ENCODE measurements around the gene ABCA4. TPM values are rescaled to one million over a fixed set of nuclear protein-coding genes. Genes with fewer than 3 reads are reported as not detected.
A peak's percentile ranks its signal among the peaks of the same experiment; 100 is the strongest.

The ABCA4 gene
- total RNA-seq, 1 donor from 2014 or later = 0.48 TPM

GRCh38 chr1:94027721-94028515 is 93.0 kb downstream of the ABCA4 start:
- peak; percentile 61 for DNase-seq (ENCODE audit: low spot score)

DNA sequence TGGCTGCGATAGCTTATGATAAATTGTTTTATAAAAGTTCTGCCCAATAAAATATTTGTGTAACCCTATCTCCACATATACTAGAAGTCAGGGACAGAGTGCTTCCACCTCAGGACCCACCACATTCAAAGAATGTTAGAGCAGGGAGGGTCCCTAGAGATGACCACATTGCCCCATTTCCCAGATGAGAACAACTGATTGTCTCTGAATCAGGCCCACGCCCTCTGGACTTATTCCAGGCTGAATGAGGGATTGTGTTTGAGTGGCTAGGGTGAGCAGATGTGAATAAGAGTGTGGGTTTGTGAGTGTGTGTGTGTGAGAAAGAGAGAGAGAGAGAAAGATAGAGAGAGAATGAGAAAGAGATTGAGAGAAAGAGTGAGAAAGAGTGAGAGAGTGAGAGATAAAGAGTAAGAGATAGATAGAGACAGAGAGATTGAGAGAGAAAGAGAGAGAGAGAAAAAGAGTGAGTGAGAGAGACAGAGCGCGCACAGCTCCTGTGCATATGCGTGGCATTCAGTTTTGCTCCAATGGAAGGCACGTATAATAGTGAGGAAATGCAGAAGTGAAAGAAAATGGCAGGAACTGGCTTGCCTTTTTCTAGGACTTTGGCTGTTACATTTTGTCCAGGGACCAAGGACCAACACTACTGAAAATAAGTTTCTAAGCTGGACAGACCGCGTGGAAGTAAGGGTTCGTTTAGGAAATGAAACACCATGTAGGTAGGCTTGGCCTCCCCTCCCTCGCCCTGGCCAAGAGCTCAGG is 94.1 kb downstream of the ABCA4 start:
- no peak for DNase-seq (ENCODE audit: low spot score)

DNA sequence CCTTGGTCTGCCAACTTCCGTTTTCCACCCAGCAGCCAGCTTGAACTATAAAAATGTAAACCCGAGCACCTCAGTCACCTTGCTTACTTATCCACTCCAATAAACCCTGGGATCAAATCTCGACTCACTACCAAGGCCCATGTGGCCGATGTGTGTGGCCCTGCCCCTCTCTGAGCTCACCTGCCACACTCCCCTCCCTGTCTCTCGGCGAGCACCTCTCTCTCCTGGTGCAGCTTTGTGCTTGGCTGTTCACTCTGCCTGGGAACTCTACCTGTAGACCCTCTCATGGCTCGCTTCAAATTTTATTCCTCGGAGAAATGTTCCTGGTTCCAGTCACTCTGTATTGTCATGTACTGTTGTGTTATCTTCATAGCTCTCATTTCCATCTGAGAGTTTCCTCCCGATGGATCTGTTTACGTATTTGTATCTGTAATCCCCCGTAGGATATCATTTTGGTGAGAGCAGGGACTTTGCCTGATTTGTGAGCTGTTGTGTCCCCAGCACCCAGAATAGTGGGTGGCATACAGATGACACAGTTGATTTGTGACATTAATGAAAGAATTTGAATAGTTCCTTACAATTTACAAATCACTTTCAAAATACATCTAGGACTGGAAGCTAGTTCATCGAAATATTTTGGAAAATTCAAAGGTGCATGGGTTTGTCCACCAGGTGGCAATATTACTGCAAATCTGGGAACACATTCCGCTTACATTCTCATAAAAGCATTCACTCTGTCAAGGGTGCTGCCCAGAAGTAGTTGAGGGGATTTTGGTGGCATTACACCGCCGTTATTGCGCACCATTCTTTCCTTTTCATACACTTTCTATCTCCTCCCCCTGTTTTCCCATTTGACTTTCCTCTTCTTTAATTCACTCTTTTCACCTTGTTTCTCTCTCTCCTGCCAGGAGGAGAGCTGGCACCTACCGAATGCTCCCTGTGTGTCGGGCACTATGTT is 95.3 kb downstream of the ABCA4 start:
- peak; percentile 80 for DNase-seq (ENCODE audit: low spot score)

DNA sequence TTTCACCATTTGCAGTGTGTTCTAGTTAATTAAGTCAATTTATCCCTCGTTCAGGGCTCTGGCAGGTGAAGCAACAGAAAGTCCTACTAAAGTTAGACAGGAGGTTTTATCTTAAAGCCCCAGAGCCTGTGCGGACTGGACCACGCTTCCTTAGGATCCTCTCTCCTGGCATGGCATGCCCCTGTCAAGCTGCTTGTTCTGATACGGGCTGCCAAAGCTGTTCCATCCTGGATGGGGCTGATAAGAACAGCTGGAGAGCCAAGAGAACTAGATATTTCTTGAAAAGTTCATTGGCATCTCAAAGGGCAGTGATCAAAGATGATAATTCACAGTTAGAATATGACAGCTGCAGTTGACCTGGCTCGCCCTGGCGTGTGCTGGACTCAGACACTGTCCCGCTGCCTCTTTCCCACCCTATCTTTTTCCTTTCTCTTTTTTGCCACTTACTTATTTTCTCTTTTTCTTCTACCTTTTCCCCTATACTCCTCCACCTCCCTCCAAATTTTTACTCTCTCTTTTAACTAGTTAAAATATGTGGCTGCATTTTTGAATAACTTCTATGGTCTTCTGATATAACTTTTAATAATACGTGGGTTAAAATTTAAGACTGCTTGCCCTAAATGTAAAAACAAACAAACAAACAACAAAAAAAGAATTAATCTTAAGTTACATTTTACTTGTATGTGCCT is 96.7 kb downstream of the ABCA4 start:
- DNase-seq (ENCODE audit: low spot score) = no peak

DNA sequence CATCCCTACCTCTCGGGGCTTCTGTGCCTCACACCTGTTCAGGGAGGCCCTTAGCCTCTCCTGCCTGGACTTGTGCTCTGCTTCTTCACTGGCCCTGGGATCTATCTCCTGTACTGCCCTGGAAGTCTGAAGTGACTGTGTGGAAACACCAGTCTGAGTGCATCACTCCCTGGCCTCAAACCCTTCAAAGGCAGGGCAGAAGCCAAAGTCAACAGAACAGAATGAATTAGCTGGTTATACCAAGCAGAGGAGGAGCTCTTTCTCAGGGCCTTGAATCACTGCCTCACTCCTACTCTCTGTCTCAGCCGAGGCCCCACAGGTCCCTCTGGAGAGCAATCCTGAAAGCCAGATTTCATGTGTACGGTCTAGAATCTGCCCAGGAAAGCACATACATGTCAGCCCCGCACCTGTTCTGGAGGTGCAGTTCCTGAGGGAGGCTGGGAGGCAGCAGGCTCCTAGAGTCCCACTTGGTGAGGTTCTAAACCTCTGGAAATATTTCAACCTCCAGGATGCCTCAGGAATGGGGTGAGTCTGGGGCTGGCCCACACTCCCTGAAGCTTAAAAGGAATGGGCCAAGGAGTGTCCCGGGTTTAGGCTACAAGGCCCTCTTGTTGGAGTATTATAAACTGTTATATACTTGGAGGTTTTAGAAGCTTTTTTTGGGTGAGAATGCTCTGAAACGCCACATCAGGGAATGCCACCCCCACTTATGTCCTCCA is 98.3 kb downstream of the ABCA4 start:
- no peak for DNase-seq (ENCODE audit: low spot score)

DNA sequence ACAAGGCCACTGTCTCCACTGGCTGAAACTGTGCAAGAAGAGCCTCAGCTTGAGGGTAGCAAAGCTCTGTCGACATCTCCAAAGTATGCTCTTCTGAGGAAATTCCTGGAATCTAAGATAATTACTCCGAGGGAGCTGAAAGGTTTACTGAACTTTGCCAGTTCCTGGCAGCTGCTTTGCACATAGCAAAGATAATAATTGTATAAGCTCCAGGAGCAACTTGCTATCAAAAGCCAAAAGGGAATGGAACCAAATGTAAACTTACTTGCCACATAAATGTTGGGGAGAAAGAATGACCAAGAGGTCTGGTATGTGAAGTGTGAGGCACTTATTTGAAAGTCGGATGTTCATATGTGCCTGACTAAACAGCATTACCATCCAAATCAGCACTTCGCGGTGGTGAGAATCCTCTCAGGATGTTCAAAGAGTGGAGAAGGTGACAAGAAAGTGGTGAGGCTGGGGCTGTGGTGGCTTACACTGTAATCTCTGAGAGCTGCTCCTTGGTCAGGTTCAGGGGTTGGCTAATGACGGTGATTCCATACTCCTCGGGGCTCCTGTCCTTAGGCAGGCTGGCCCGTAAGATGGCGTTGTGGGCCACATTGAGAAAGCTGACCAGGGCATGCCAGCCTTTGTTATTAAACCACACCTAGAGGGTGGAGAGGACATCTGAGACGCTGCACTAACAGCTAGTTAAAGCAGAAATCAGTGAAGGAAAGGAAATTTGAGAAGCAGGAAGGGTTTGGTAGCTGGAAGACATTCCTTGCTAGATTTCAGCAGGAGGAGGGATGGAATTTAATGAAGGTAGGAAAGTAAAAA is 100.0 kb downstream of the ABCA4 start:
- peak; percentile 69 for DNase-seq (ENCODE audit: low spot score)

- no peak for DNase-seq (ENCODE audit: low spot score)
Observed at GRCh38 chr1:94019327-94019726, 101.6 kb downstream of the ABCA4 start.

DNA sequence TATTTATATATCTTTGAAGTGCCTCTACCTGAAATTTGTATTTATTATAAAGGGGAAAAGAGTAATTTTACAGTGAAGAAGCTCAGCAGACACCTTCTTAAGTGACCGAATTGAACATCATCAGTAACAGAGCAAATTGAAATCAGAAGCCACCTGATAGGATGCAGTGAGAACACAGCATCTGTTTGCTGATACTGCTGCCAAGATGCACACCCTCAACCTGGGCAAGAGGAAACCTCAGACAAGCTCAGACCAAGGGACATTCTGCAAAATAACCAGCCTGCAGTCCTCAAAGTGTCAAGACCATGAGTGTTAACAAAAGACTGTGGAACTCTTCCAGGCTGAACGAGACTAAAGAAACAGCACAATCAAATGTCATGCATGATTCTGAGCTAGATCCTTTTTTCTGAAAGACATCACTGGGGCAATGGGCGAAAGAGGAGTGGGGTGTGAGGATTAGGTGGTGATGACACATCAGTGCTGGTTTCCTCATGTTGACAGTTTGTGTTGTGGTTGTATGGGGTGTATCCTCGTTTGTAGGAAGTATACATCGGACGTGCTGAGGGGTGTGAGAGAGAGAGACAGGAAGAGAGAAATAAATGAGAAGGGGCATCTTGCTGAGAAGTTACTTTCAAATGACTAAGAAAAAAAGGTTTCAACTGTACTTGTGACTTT is 103.7 kb downstream of the ABCA4 start:
- DNase-seq (ENCODE audit: low spot score) = no peak

DNA sequence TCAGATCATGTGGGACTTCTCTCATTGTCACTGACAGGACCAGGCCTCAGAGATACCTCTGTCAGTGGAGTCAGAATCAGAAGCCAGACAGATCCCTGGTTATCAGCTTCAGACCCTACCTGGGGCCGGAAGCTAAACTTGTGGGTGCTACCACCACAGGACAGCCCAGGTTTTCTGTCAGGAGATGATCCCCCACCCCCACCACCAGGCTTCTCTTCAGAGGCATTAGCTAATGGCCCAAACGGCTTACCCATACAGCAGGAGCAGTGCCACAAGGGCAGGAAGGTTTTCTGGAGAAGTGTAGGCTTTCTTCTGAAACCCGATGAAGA is 105.5 kb downstream of the ABCA4 start:
- DNase-seq (ENCODE audit: low spot score) = no peak

DNA sequence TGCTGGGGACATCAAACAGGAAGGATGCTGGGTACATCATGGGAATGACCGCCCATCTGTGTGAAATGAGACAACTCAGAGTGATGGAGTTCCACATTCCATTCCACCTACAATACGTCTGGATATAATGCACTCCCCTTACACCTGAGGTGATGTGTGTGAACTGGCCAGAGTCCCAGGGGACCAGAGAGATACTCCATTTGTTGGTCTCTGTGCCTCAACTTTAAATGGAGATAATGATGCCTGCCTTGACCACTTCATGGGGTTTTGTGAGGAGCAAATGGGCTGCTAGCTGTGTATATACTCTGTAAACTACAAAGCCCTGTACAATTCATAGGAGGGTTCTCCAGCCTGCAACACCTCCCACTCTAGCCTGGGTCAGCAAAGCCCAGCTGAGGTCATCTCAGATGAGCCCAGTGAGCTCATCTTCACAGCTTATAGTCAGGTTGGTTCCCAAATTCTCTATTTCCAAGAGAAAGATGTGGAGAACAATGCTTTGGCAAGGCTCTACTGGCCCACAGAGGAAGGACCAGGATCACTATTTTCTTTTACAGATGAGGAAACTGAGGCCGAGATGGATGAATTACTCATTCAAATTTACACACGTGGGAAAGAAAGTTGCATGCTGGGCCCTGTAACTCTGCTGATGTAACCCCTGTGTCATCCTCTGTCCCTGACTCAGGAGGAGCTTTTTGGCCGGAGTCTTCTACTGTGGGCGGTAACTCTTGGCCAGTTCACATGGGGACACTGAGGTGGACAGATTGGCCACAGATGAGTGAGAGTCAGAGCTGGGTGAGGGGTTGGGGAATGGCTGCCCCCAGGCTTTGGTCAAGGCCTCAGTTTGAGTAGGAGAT is 106.1 kb downstream of the ABCA4 start:
- DNase-seq (ENCODE audit: low spot score) = no peak

GRCh38 chr1:94014087-94014486 is 106.9 kb downstream of the ABCA4 start:
- no peak for DNase-seq (ENCODE audit: low spot score)

DNA sequence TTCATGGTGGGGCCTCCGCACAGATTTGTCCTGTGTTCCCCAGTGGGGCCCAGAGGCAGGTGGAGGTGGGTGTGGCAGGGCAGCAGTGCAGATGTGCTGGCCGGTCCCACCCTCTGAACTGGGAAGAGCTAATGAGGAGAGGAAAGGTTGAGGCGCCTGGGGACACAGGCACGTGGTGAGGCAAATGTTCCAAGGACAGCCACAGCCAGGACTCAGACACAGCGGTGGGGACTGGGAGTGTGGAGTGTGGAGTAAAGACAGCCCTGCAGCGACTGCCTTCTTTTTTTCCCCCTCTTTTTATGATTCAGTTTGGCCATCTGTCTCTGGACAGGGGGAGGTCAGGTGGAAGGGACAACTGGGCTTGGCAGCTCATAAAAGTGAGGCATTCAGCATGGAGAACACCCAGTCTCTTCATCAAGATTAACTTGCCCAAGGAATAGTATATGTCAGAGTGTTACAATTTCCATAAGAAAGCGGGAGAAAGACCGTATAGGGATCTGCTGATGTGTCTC is 107.5 kb downstream of the ABCA4 start:
- DNase-seq (ENCODE audit: low spot score) = no peak

- DNase-seq (ENCODE audit: low spot score) = no peak
Observed at GRCh38 chr1:94012708-94013366, 108.1 kb downstream of the ABCA4 start.

DNA sequence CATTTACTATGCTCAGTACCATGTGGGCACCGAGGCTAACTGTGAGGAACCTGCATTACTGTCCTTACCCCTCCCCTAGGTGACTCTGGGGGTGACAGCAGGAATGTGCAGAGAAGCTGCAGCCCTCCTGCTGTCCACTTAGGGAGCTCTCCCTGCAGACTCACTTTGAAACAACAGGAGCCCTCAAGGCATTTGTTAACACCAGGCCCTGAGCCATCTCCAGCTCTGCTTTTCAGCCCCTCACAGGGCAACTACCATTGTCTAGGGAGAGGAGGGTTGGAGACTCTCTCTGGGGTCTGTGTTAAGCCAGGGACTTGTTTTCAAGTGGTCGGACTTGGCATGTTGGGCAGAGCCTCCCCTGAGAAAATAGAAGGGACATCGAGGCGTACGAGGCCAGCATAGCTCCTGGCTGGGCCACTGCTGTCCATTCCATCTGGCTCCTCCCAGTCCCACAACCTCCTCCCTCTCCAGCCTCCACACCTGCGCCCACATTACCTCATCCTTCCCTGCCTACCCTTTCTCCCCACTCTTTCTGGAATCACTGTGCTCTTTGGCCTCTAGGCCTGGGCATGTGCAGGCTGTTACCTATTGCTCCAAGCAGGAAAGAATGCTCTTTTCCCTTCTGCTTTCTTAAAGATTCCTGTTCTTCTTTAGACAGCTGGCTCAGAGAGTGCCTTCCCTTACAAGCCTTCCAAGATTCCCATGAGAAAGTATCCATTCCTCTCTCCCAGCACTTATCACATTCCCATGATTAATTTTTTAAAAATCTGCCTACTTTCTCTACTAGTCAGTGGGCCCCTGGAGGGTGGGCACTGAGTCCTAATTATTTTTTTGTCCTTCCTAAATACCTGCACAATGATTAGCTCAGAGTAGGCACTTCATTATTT is 109.0 kb downstream of the ABCA4 start:
- no peak for DNase-seq (ENCODE audit: low spot score)

GRCh38 chr1:94011129-94011528 is 109.8 kb downstream of the ABCA4 start:
- no peak for DNase-seq (ENCODE audit: low spot score)

DNA sequence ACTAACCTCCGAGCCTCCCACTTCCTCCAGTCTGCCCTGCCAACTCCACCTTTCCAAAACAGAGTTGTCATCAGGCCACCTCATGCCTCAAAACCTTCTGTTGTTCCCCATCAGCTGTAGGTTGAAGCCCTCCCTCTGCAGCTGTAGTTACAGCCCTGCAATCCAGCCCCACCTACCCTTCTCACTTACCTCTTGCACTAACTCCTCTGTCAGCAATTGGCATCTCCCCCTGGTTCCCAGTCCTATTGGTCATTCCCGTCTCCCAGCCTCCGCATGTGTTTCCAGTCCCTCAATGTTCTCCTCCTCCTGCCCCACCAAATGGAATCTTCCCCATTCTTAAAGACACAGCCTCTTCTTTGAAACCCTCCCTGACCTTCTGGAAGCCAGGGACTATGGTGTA is 111.6 kb downstream of the ABCA4 start:
- DNase-seq (ENCODE audit: low spot score) = no peak

DNA sequence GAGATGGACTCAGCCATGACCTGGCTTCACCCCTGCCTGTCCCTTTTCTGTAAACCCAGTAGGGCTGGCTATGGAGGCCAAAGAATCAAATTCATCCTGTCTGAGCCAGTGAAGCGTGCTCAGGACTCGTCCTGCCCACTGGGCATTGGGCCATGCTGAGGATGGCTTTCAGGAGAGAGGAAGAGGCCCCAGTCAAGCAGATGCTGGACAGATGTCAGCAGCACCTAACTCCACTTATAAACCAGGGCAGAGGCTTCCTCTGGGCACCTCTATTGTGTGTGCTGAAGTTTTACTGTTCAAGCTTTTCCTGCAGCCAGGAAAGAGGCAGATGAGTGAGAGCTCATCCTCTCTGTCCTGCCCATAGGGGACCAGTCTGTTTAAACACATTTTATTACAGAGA is 114.3 kb downstream of the ABCA4 start:
- DNase-seq (ENCODE audit: low spot score) = no peak

All from umbilical cord (tissue), 2 donors.